Esophagus muscularis mucosa (tissue), 4 donors: ENCODE measurements around the gene LRCOL1. TPM values are rescaled to one million over a fixed set of nuclear protein-coding genes. Genes with fewer than 3 reads are reported as not detected.

ENCODE experiments used
- DNase-seq: peaks from one replicate; pipeline ENCODE4 v3.0.0-alpha.2; 2017; ENCODE audit errors: extremely low spot score
- H3K27ac ChIP-seq, 4 donors: fragments of 200-600 bp; sonication (generic); replicated peaks in 1 of 4; 1 replicate in 3 of 4; 2 replicates in 1 of 4; pipeline ENCODE4 v1.5.1; 2016 to 2019; ENCODE audit warnings: mild to moderate bottlenecking in 1 of 4
- H3K27me3 ChIP-seq, 4 donors: fragments of 200-600 bp; sonication (generic); one replicate each; pipeline versions ENCODE4 v1.5.1 to v1.6.0; 2016 to 2019
- H3K36me3 ChIP-seq, 4 donors: fragments of 200-600 bp; sonication (generic); one replicate each; pipeline ENCODE4 v1.5.1; 2016 to 2019
- H3K4me1 ChIP-seq, 4 donors: fragments of 200-600 bp; sonication (generic); one replicate each; pipeline ENCODE4 v1.5.1; 2016 to 2019
- H3K4me3 ChIP-seq, 4 donors: fragments of 200-600 bp; sonication (generic); 1 replicate in 2 of 4; 2 replicates in 2 of 4; pipeline ENCODE4 v1.5.1; 2016 to 2019; ENCODE audit warnings: mild to moderate bottlenecking in 4 of 4, moderate library complexity in 1 of 4
- H3K9me3 ChIP-seq, 4 donors: fragments of 200-600 bp; sonication (generic); 1 replicate in 3 of 4; 2 replicates in 1 of 4; pipeline ENCODE4 v1.5.1; 2016 to 2019
- CTCF ChIP-seq, 3 experiments: fragments of 200-600 bp in 2 of 3; fragments of 450-650 bp in 1 of 3; sonication (generic) in 2 of 3; IDR thresholded peaks; one replicate each; pipeline ENCODE4 v1.5.1; 2017 to 2019; ENCODE audit warnings: antibody characterized with exemption in 3 of 3, mild to moderate bottlenecking in 2 of 3, moderate library complexity in 1 of 3
- EP300 ChIP-seq: sonication (generic); formaldehyde crosslinking; IDR thresholded peaks from one replicate; pipeline ENCODE4 v1.6.1; 2017; ENCODE audit warnings: antibody characterized with exemption
- POLR2A ChIP-seq: fragments of 450-650 bp; IDR thresholded peaks from one replicate; pipeline ENCODE4 v1.6.1; 2017; ENCODE audit warnings: antibody characterized with exemption, moderate library complexity, mild to moderate bottlenecking, low read depth
- POLR2AphosphoS5 ChIP-seq, 2 donors: sonication (generic); formaldehyde crosslinking; IDR thresholded peaks; one replicate each; pipeline ENCODE4 v1.6.1; 2017; ENCODE audit warnings: antibody characterized with exemption in 2 of 2
- WGBS: methylation state at CpG from one replicate; pipeline ENCODE4 v1.1.5; 2018; 5-methylcytosine and 5-hydroxymethylcytosine counted together
- intact Hi-C: fragments of 100-400 bp; cut with DNase I; formaldehyde crosslinking; loops from one replicate; pipeline ENCODE4 v1.15.1; 2023
- total RNA-seq, 4 donors: library from RNA; depleted of rRNA; stranded (reverse); fragments of >200 nt; gene quantifications; one replicate each; pipeline versions ENCODE4 v1.1.0 to v1.2.1, GENCODE V29; 2016

LRCOL1 gene
- total RNA-seq, 4 donors from 2014 or later, result not detected

- no peak overlapping the region for H3K4me3 ChIP-seq
- 92% methylated on average over 24 of the region's 36 CpGs for WGBS
- DNase-seq, result no peak
- H3K27me3 ChIP-seq, result no peaks in the 10 kb centered on the region
- H3K27ac ChIP-seq, result no peak overlapping the region
- TF ChIP-seq POLR2AphosphoS5 (IDR thresholded peaks at IDR 0.05) (no peak), CTCF (IDR thresholded peaks at IDR 0.05) (no peak), POLR2A (no peak), EP300 (no peak)
- no peaks in the 10 kb centered on the region for H3K4me1 ChIP-seq
- H3K36me3 ChIP-seq, result peaks cover 20 to 96% (median 84%) of the 10 kb centered on the region in 4 donors
- intact Hi-C loops, result no loop called here
- no peaks in the 10 kb centered on the region for H3K9me3 ChIP-seq
Observed at GRCh38 chr12:132572801-132573760, 37.3 kb downstream of the LRCOL1 start.

GRCh38 chr12:132572106-132572505, 38.3 kb downstream of the LRCOL1 start:
- H3K36me3 ChIP-seq, result peaks cover 20 to 96% (median 85%) of the 10 kb centered on the region in 4 donors
- no peaks in the 10 kb centered on the region for H3K27me3 ChIP-seq
- WGBS, result 89% methylated on average over 5 of the region's 26 CpGs
- H3K4me3 ChIP-seq, result no peak overlapping the region
- no peak for TF ChIP-seq EP300
- H3K9me3 ChIP-seq, result no peaks in the 10 kb centered on the region
- no peak overlapping the region for H3K27ac ChIP-seq
- H3K4me1 ChIP-seq, result no peaks in the 10 kb centered on the region
- no peak for DNase-seq
- intact Hi-C loops, result no loop called here

- Histone ChIP-seq H3K27ac (no peak overlapping the region), H3K4me3 (no peak overlapping the region), H3K4me1 (no peaks in the 10 kb centered on the region), H3K36me3 (peaks cover 20 to 96% (median 83%) of the 10 kb centered on the region in 4 donors), H3K9me3 (no peaks in the 10 kb centered on the region), H3K27me3 (no peaks in the 10 kb centered on the region)
- no peak for DNase-seq
- TF ChIP-seq POLR2AphosphoS5 (IDR thresholded peaks at IDR 0.05), result no peak
- TF ChIP-seq CTCF (IDR thresholded peaks at IDR 0.05), result no peak
- TF ChIP-seq POLR2A, result no peak
- no peak for TF ChIP-seq EP300
- 97% methylated on average over 7 of the region's 20 CpGs for WGBS
- intact Hi-C loops, result no loop called here
Observed at GRCh38 chr12:132571598-132571997, 38.8 kb downstream of the LRCOL1 start.

- H3K27ac ChIP-seq, result no peak overlapping the region
- H3K27me3 ChIP-seq, result no peaks in the 10 kb centered on the region
- no peaks in the 10 kb centered on the region for H3K9me3 ChIP-seq
- H3K36me3 ChIP-seq, result peaks cover 20 to 94% (median 81%) of the 10 kb centered on the region in 4 donors
- H3K4me3 ChIP-seq, result no peak overlapping the region
- TF ChIP-seq EP300 (no peak), POLR2AphosphoS5 (IDR thresholded peaks at IDR 0.05) (no peak), POLR2A (no peak), CTCF (IDR thresholded peaks at IDR 0.05) (no peak)
- 94% methylated on average over 26 of the region's 27 CpGs for WGBS
- no peak for DNase-seq
- intact Hi-C loops, result no loop called here
- no peaks in the 10 kb centered on the region for H3K4me1 ChIP-seq
Observed at GRCh38 chr12:132571051-132571450, 39.3 kb downstream of the LRCOL1 start.

- Histone ChIP-seq H3K9me3 (no peaks in the 10 kb centered on the region), H3K27ac (no peak overlapping the region), H3K27me3 (no peaks in the 10 kb centered on the region), H3K36me3 (peaks cover 17 to 94% (median 78%) of the 10 kb centered on the region in 4 donors), H3K4me3 (no peak overlapping the region), H3K4me1 (no peaks in the 10 kb centered on the region)
- no peak for DNase-seq
- WGBS, result 89% methylated on average over 22 of the region's 26 CpGs
- TF ChIP-seq EP300 (no peak), POLR2AphosphoS5 (IDR thresholded peaks at IDR 0.05) (no peak), POLR2A (no peak), CTCF (IDR thresholded peaks at IDR 0.05) (no peak)
- intact Hi-C loops, result no loop called here
Observed at GRCh38 chr12:132570635-132571034, 39.7 kb downstream of the LRCOL1 start.
